Breast epithelium (tissue), 4 donors: ENCODE measurements around the gene UBE4B. TPM values are rescaled to one million over a fixed set of nuclear protein-coding genes. Genes with fewer than 3 reads are reported as not detected.

ENCODE experiments used
- DNase-seq, 2 donors: peaks; one replicate each; pipeline ENCODE4 v3.0.0-alpha.2; 2019; ENCODE audit warnings: low spot score in 2 of 2
- H3K27ac ChIP-seq, 2 donors: fragments of 200-600 bp; sonication (generic) in 1 of 2; one replicate each; pipeline ENCODE4 v1.5.1; 2016 to 2019; ENCODE audit warnings: mild to moderate bottlenecking in 1 of 2
- H3K27me3 ChIP-seq, 2 donors: fragments of 200-600 bp; sonication (generic) in 1 of 2; one replicate each; pipeline versions ENCODE4 v1.5.1 to v1.6.0; 2017 to 2019; ENCODE audit warnings: control low read depth in 1 of 2, mild to moderate bottlenecking in 1 of 2
- H3K36me3 ChIP-seq: fragments of 200-600 bp; one replicate; pipeline ENCODE4 v1.5.1; 2019
- H3K4me1 ChIP-seq, 2 donors: fragments of 200-600 bp; sonication (generic); one replicate each; pipeline ENCODE4 v1.5.1; 2016 to 2019; ENCODE audit warnings: control low read depth in 1 of 2
- H3K4me3 ChIP-seq, 3 donors: fragments of 200-600 bp; sonication (generic); 1 replicate in 2 of 3; 2 replicates in 1 of 3; pipeline ENCODE4 v1.5.1; 2016 to 2019; ENCODE audit warnings: mild to moderate bottlenecking in 3 of 3, moderate library complexity in 2 of 3
- H3K9me3 ChIP-seq, 2 donors: fragments of 200-600 bp; sonication (generic) in 1 of 2; one replicate each; pipeline ENCODE4 v1.5.1; 2016 to 2019; ENCODE audit warnings: control low read depth in 1 of 2
- POLR2A ChIP-seq: fragments of 450-650 bp; IDR thresholded peaks from one replicate; pipeline ENCODE4 v1.6.1; 2016; ENCODE audit warnings: antibody characterized with exemption, mild to moderate bottlenecking, moderate library complexity
- POLR2AphosphoS5 ChIP-seq, 3 donors: sonication (generic); formaldehyde crosslinking; IDR thresholded peaks; one replicate each; pipeline ENCODE4 v1.6.1; 2017; ENCODE audit warnings: antibody characterized with exemption in 3 of 3
- intact Hi-C: fragments of 100-400 bp; cut with DNase I; formaldehyde crosslinking; loops from one replicate; pipeline ENCODE4 v1.15.1; 2023; ENCODE audit warnings: low total_unique reads
- total RNA-seq, 3 donors: library from RNA; depleted of rRNA; stranded (reverse); fragments of >200 nt; gene quantifications; one replicate each; pipeline ENCODE4 v1.1.0, GENCODE V29; 2016
- TF ChIP-seq, protein P1 (sequence below), 3 donors: fragments of 450-650 bp; IDR thresholded peaks; one replicate each; pipeline ENCODE4 v1.5.1; 2016 to 2017; ENCODE audit warnings: antibody characterized with exemption in 3 of 3, mild to moderate bottlenecking in 3 of 3, moderate library complexity in 3 of 3

UBE4B gene
- 10 to 100 TPM; 36.4 to 43.4 (median 41.7) TPM for total RNA-seq

DNA sequence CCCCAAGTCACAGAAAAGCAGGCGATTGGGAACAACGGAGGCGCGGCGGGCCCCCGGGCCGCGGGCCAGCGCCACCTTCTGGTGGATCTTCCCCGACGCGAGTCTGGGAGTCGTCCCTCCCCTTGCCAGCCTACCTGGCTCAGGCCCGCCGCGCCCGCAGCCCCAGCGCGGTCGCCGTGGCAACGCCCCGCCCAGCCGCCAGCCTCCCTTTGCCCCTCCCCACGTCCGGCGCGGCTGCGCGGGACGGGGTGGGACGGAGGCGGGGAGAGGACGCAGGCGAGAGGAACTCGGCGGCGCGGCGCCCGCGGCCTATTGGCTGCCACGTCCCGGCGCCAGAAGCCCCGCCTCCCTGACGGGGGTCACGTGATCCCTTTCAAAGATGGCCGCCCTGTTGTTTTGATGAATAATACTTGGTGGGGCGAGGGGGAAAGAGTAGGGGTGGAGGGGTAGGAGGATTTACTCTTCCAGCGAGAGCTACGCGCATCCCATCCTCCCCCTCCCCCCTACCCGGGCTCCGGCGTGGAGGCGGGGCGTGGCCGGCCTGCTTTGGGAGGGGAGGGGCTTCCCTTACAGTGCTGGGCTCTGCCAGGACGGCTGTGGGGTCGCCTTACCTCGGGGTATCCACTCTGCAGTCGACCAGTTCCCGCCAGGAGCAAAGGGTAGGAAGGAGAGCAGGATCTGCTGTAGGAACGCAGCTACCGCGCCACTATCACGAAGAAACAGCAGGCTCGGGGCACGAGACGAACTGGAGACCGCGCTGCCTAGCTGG is at the start of gene UBE4B:
Gene UBE4B, plus strand, starts transcription at position 369 of the 769 bp plus-strand sequence. CDS start 713 bp downstream, outside the sequence.
- H3K4me3 ChIP-seq: peak within 1 kb of the TSS; percentile 79 to 97 (median 88)
- H3K27me3 ChIP-seq: no peaks in the 10 kb centered on the region
- peaks cover 2 to 12% of the 10 kb centered on the region in 2 donors for H3K4me1 ChIP-seq
- peak; percentile 36 for TF ChIP-seq POLR2A
- TF ChIP-seq POLR2AphosphoS5 (IDR thresholded peaks at IDR 0.05): peak; percentile 32 to 82 (median 46)
- TF ChIP-seq, protein P1, sequence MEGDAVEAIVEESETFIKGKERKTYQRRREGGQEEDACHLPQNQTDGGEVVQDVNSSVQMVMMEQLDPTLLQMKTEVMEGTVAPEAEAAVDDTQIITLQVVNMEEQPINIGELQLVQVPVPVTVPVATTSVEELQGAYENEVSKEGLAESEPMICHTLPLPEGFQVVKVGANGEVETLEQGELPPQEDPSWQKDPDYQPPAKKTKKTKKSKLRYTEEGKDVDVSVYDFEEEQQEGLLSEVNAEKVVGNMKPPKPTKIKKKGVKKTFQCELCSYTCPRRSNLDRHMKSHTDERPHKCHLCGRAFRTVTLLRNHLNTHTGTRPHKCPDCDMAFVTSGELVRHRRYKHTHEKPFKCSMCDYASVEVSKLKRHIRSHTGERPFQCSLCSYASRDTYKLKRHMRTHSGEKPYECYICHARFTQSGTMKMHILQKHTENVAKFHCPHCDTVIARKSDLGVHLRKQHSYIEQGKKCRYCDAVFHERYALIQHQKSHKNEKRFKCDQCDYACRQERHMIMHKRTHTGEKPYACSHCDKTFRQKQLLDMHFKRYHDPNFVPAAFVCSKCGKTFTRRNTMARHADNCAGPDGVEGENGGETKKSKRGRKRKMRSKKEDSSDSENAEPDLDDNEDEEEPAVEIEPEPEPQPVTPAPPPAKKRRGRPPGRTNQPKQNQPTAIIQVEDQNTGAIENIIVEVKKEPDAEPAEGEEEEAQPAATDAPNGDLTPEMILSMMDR (IDR thresholded peaks at IDR 0.05): peak; percentile 50 to 77 (median 75)
- H3K9me3 ChIP-seq: no peaks in the 10 kb centered on the region
- no peaks in the 10 kb centered on the region for H3K36me3 ChIP-seq
- peak; percentile 98 for DNase-seq
- intact Hi-C loops: no loop called here
- peak within 1 kb of the TSS; percentile 92 to 98 for H3K27ac ChIP-seq

DNA sequence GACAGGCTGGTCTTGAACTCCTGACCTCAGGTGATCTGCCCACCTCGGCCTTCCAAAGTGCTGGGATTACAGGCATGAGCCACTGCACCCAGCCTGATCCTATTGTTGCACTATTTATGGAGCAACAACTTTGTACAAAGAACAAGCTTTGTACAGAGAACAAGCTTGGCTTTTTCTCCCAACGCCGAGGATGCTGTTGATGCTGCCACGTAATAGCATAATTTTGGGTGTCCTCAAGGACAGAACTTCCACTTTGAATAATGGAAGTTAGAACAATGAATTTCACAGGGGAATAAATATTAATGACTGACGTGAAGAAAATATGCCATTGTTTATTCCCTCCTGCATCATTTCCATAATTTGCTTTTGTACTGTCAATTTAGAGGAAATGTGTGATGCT is 48.5 kb upstream of the UBE4B start:
- H3K9me3 ChIP-seq: no peaks in the 10 kb centered on the region
- H3K4me1 ChIP-seq: no peaks in the 10 kb centered on the region
- H3K4me3 ChIP-seq: no peak overlapping the region
- H3K36me3 ChIP-seq: no peaks in the 10 kb centered on the region
- DNase-seq: no peak
- no peaks in the 10 kb centered on the region for H3K27me3 ChIP-seq
- intact Hi-C loops: no loop called here
- H3K27ac ChIP-seq: peak overlapping the region in 1 of 2 donors; percentile 48
- TF ChIP-seq POLR2A (no peak), POLR2AphosphoS5 (IDR thresholded peaks at IDR 0.05) (no peak)
- TF ChIP-seq, protein P1 (IDR thresholded peaks at IDR 0.05): no peak

DNA sequence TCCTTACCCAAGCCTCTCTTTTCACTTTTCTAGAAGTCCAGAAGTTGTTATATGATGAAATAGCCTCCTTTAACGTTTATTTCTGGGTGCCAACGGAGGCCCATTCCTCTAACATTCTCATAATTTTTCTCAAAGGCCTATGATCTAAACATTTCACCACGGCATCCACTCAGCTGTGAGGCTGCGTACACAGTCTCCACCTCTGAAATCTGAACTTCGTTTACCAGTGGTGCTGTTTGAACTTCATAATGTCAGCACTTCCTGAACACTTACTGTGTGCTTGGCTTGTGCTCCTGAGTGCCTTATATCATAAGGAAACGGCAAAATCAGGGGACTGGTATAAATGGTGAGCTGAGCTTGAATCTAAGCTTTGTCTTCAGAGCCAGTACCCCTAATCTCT is 47.8 kb upstream of the UBE4B start:
- no peaks in the 10 kb centered on the region for H3K4me1 ChIP-seq
- intact Hi-C loops: no loop called here
- DNase-seq: no peak
- H3K9me3 ChIP-seq: no peaks in the 10 kb centered on the region
- peak overlapping the region in 1 of 2 donors; percentile 55 for H3K27ac ChIP-seq
- no peak overlapping the region for H3K4me3 ChIP-seq
- no peaks in the 10 kb centered on the region for H3K36me3 ChIP-seq
- TF ChIP-seq, protein P1 (IDR thresholded peaks at IDR 0.05): no peak
- TF ChIP-seq POLR2A (no peak), POLR2AphosphoS5 (IDR thresholded peaks at IDR 0.05) (no peak)
- no peaks in the 10 kb centered on the region for H3K27me3 ChIP-seq

DNA sequence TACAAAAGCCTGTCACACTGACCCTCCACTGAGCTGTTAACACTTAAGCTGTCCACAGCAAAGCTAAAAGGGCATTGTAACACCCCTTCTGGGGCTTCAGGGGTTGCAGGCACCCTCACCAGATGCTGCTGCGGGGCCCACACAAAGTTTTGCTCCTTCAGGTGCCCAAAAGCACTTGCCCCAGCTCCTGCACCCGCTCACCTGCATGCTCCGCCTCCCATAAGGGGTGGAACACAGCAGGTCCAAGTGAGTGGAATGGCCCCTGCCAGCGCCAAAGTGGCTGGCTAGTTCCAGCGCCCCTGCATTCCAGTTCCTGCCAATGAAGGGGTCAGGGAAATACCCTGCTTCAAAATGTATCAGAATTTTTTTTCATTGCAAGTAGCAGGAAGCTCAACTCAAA is 43.0 kb upstream of the UBE4B start:
- TF ChIP-seq POLR2A: no peak
- TF ChIP-seq POLR2AphosphoS5 (IDR thresholded peaks at IDR 0.05): no peak
- TF ChIP-seq, protein P1 (IDR thresholded peaks at IDR 0.05): no peak
- H3K27ac ChIP-seq: peak overlapping the region in 1 of 2 donors; percentile 69
- intact Hi-C loops: no loop called here

DNA sequence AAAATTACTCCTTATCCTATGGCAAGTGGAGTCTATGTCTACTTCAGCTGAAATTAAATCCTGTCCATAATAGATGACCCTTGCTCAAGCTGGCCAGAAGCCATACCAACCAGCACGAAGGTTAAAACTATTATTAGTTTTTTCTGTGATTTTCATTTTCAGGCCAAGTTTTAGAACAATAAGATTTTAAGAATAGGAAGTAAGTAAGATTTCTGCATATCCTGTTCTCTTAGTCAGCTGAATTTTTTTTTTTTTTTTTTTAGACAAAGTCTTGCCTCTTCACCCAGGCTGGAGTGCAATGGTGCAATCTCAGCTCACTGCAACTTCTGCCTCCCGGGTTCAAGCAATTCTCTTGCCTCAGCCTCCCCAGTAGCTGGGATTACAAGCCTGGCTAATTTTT is 41.8 kb upstream of the UBE4B start:
- H3K36me3 ChIP-seq: no peaks in the 10 kb centered on the region
- TF ChIP-seq, protein P1 (IDR thresholded peaks at IDR 0.05): no peak
- no peak for TF ChIP-seq POLR2AphosphoS5 (IDR thresholded peaks at IDR 0.05)
- no peak for TF ChIP-seq POLR2A
- H3K9me3 ChIP-seq: no peaks in the 10 kb centered on the region
- DNase-seq: no peak
- no peaks in the 10 kb centered on the region for H3K27me3 ChIP-seq
- H3K4me1 ChIP-seq: no peaks in the 10 kb centered on the region
- intact Hi-C loops: no loop called here
- peak overlapping the region in 1 of 2 donors; percentile 69 for H3K27ac ChIP-seq
- H3K4me3 ChIP-seq: no peak overlapping the region

More for the DNA sequence above, 43.0 kb upstream of the UBE4B start:
- H3K36me3 ChIP-seq: no peaks in the 10 kb centered on the region
- no peak overlapping the region for H3K4me3 ChIP-seq
- no peak for DNase-seq
- no peaks in the 10 kb centered on the region for H3K27me3 ChIP-seq
- H3K9me3 ChIP-seq: no peaks in the 10 kb centered on the region
- no peaks in the 10 kb centered on the region for H3K4me1 ChIP-seq
